GM12878 (cell line): ENCODE results near the gene DERL3.

Source experiments
- BCL11A ChIP-seq: IDR thresholded peaks from 2 replicates; pipeline ENCODE4 v1.6.1; 2011; ENCODE audit warnings: low read depth, low read length
- CTCF ChIP-seq, 3 experiments: IDR thresholded peaks in 2 of 3; conservative IDR thresholded peaks in 1 of 3; 2 replicates each; pipeline ENCODE4 v1.5.1; 2011; ENCODE audit warnings: low read depth in 3 of 3, low read length in 3 of 3, mild to moderate bottlenecking in 3 of 3, control low read depth in 2 of 3, moderate library complexity in 2 of 3, inconsistent platforms in 1 of 3, mixed read lengths in 1 of 3; ENCODE audit not compliant: control insufficient read depth in 2 of 3, insufficient read depth in 1 of 3; ENCODE audit errors: extremely low read depth in 1 of 3
- NKRF ChIP-seq: fragments of 450-650 bp; conservative IDR thresholded peaks from 2 replicates; pipeline ENCODE4 v1.6.1; 2017; ENCODE audit warnings: mild to moderate bottlenecking, moderate library complexity
- SUZ12 ChIP-seq: fragments of 200-600 bp; sonication (generic); IDR thresholded peaks from one replicate; pipeline ENCODE4 v1.6.1; 2018; ENCODE audit warnings: antibody characterized with exemption, mild to moderate bottlenecking; ENCODE audit not compliant: unreplicated experiment
- ZNF384 ChIP-seq: IDR thresholded peaks from 2 replicates; pipeline ENCODE4 v1.6.1; 2012; ENCODE audit warnings: low read depth, mild to moderate bottlenecking, low read length, improper control_type of control experiment, borderline replicate concordance

GRCh38 chr22:23844739-23845202, 6.0 kb upstream of the DERL3 start:
- TF ChIP-seq BCL11A (no peak), NKRF (no peak), CTCF (IDR thresholded peaks at IDR 0.05 in 2 of 3, conservative IDR thresholded peaks at IDR 0.05 in 1 of 3; ENCODE audit: control insufficient read depth in 2 of 3, extremely low read depth in 1 of 3, insufficient read depth in 1 of 3, low read depth in 3 of 3, low read length in 3 of 3) (no peak), ZNF384 (no peak), SUZ12 (no peak)
